CD4-positive, alpha-beta T cell treated with Interleukin-4 for 4 hours (primary cell): ENCODE data around the gene DIABLO.
A peak's percentile ranks its signal among the peaks of the same experiment; 100 is the strongest.
"Not testable (repeated sequence)": the region's sequence is repeated elsewhere in the genome, so short reads cannot be mapped to it uniquely, and the experiment has no call there.

ENCODE experiments used
- DNase-seq: peaks from one replicate; pipeline ENCODE4 v3.0.0-alpha.2; 2020

The DIABLO gene

GRCh38 chr12:122187466-122187865 lies 38.4 kb downstream of the DIABLO start:
- DNase-seq, result no peak

DNA sequence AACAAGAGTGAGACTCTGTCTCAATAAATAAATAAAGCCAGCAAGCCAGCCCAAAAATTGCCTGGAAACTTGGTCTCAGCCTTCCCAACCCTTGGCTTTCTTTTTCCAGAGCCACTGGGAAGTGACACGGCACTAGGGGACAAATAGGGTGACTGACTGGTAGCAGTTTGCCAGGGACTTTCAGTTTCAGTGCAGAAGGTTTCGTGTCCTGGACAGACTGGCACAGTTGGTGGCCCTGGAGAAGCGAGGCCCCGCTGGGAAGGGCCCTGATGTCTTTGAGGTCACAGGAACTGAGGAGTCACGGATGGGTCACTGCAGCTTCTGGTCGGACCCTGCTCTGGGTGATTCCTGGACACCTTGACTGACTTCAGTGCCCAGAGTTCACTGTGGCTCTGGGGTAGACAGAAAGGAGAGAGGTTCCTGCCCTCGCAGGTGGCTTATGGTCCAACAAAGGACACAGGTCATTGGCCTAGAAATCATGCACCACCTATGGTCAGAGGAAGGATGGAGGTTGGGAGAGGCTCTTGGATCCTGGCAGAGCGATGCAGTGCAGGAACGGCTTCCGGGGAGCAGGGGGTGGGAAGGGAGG lies 40.3 kb downstream of the DIABLO start:
- DNase-seq, result no peak

DNA sequence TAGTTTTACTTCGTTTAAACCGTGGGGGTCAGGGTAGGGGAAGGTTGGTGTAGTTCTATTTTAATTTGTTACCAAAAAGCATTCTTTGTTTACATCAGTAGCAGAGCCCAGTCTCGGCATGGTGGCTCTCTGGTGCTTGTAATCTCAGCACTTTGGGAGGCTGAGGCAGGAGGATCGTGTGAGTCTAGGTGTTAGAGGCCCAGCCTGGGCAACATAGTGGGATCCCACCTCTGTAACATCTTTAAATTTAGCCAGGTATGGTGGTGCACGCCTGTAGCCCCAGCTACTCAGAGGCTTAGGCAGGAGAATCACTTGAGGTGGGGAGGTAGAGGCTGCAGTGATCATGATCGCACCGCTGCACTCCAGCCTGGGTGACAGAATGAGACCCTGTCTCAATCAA lies 40.8 kb downstream of the DIABLO start:
- no peak for DNase-seq

GRCh38 chr12:122184517-122184916 lies 41.3 kb downstream of the DIABLO start:
- DNase-seq, result no peak

DNA sequence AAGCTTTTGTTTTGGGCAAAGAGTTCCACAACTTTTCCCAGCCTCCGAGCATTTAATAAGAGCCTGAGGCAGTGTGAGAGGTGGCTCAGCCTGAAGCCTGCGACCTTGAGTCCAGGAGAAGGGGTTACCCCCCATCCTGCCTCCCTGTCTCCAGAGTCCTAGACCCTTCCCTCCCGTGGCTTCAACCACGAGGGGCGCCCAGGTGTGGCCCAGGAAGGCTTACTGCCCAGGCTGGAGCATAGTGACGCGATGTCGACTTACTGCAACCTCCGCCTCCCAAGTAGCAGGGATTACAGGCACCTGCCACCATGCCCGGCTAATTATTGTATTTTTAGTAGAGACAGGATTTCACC lies 42.3 kb downstream of the DIABLO start:
- DNase-seq, result no peak

- no peak for DNase-seq
Measured at GRCh38 chr12:122182887-122183587, 42.8 kb downstream of the DIABLO start, which contains the start of gene LRRC43. Gene LRRC43, plus strand, starts transcription at chr12:122183123. Its CDS starts 22 bp downstream, at chr12:122183145.

DNA sequence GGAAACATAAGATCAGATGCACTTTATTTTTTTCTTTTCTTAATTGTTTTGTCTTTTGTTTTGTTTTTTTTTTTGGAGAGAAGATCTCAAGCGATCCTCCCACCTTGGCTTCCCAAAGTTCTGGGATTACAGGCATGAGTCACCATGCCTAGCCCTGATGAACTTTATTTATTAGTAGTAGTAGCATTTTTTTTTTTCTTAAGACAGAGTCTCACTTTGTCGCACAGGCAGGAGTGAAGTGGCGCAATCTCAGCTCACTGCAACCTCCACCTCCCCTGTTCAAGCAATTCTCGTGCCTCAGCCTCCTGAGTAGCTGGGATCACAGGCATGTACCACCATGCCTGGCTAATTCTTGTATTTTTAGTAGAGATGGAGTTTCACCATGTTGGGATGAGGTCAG lies 49.4 kb downstream of the DIABLO start:
- DNase-seq, result not testable (repeated sequence)

GRCh38 chr12:122174155-122174845 lies 51.6 kb downstream of the DIABLO start, which contains the start of gene IL31:
Gene IL31, minus strand, starts transcription at chr12:122174221. Its CDS starts 49 bp downstream, at chr12:122174172.
- no peak for DNase-seq

- DNase-seq, result no peak
Measured at GRCh38 chr12:122172262-122172939, 53.5 kb downstream of the DIABLO start.

DNA sequence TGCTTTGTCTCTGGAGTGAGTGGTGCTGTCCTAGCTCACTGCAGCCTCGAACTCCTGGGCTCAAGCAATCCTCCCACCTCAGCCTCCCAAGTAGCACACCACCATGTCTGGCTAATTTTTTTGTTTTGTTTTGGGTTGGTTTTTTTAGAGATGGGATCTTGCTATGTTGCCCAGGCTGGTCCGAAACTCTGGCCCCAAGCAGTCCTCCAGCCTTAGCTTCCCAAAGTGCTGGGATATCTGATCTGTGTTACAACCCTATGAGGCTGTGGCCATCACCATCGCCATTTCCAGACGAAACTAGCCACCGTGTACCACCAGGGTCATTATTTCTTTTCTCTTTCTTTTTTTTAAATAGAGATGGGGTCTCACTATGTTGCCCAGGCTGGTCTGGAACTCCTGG lies 54.5 kb downstream of the DIABLO start:
- no peak for DNase-seq

DNA sequence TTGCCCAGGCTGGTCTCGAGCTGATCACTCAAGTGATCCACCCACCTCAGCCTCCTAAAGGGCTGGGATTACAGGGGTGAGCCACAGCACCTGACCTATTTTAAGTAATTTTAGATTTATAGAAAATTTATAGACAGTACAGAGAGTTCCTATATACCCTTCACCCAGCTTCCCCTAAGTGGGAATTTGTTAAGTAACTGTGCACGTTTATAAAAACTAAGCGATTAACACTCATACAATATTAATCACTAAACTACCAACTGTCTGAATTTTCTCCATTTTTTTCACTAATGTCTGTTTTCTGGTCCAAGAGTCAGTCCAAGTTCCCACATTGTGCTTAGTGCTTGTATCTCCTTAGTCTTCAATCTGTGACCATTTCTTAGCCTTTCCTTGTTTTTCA lies 57.4 kb downstream of the DIABLO start:
- DNase-seq, result no peak

- DNase-seq, result no peak
Measured at GRCh38 chr12:122167356-122167925, 58.4 kb downstream of the DIABLO start.

DNA sequence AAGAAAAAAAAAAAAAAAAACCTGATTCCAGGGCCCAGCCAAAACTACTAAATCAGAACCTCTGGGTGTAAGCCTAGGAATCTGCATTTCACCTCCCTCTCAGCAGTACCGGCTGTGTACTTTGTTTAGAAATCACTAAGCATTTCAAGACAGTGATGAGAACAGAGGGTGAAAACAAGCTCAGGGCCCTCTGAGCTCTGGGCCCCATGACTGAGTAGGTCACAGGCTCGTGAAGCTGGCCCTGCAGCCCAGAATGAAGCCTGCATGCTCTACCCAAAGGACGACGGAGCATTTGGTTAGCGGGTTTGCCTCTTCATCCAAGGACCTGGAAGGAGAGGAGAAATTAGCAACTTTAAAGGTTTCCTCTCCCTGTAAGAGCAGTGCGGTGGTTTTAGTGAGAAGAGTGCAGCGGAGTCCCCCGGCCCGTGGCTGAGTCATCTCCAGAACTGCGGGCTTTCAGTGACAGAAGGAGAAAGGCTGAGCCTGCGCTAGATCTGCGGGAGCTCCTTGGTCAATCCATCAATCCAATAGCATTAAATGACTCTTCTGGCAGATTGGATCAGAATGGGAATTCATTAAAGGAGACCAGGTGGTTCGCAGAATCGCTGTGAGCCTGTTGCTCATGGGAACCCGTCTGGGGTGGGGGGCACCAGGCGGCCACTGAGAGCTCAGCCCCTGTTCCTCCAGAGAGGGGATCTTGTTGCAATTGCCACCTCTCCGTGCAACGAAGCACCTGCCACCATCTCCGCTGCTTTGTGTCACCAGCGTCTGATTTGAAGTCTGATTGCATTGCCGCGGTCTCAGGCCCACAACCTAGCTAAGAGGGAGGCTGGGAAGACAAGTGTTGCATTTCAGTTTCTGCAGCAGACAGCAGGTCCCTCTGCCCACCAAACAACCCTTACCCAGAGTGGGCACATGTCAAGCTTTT lies 59.2 kb downstream of the DIABLO start:
- DNase-seq, result peak; percentile 48

- DNase-seq, result no peak
Measured at GRCh38 chr12:122162976-122163375, 62.9 kb downstream of the DIABLO start.

GRCh38 chr12:122161682-122162081 lies 64.2 kb downstream of the DIABLO start:
- DNase-seq, result peak; percentile 42

GRCh38 chr12:122160761-122161160 lies 65.1 kb downstream of the DIABLO start:
- no peak for DNase-seq

GRCh38 chr12:122159882-122160281 lies 66.0 kb downstream of the DIABLO start:
- DNase-seq, result no peak

- no peak for DNase-seq
Measured at GRCh38 chr12:122158700-122159285, 67.1 kb downstream of the DIABLO start.
